Stimulated activated CD4-positive, alpha-beta T cell treated with anti-CD3 and anti-CD28 coated beads, Interleukin-1b, Interleukin-23, amount 100 ng/mL, for 48 hours (primary cell): ENCODE data around the gene LRRN2.
"Not testable (repeated sequence)": the region's sequence is repeated elsewhere in the genome, so short reads cannot be mapped to it uniquely, and the experiment has no call there.

Experiments used
- DNase-seq: peaks from one replicate; pipeline ENCODE4 v3.0.0-alpha.2; 2020

LRRN2 gene

GRCh38 chr1:204658295-204658694 is 27.2 kb downstream of the LRRN2 start:
- no peak for DNase-seq

- no peak for DNase-seq
These were observed 31.8 kb downstream of the LRRN2 start for GRCh38 chr1:204653590-204654340.

DNA sequence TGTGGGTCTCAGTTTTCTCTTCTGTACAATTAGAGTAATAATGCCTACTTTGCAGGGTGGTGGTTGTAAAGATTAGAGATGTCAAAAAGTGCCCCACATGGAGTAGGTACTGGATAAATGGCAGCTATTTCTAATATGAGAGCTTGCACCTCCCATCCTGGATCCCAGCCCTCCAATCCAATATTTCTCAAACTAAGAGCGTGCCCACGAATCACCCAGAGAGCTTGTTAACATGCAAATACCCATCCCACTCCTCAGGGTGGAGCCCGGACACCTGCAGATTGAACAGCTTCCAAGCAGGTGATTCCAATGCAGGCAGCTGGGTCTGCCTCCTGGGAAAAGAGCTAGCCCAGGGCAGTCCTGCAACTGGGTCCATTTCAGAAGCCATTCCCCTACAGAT is 33.0 kb downstream of the LRRN2 start:
- no peak for DNase-seq

GRCh38 chr1:204651843-204652421 is 33.6 kb downstream of the LRRN2 start:
- no peak for DNase-seq

- no peak for DNase-seq
These were observed 34.5 kb downstream of the LRRN2 start for GRCh38 chr1:204650911-204651570.

DNA sequence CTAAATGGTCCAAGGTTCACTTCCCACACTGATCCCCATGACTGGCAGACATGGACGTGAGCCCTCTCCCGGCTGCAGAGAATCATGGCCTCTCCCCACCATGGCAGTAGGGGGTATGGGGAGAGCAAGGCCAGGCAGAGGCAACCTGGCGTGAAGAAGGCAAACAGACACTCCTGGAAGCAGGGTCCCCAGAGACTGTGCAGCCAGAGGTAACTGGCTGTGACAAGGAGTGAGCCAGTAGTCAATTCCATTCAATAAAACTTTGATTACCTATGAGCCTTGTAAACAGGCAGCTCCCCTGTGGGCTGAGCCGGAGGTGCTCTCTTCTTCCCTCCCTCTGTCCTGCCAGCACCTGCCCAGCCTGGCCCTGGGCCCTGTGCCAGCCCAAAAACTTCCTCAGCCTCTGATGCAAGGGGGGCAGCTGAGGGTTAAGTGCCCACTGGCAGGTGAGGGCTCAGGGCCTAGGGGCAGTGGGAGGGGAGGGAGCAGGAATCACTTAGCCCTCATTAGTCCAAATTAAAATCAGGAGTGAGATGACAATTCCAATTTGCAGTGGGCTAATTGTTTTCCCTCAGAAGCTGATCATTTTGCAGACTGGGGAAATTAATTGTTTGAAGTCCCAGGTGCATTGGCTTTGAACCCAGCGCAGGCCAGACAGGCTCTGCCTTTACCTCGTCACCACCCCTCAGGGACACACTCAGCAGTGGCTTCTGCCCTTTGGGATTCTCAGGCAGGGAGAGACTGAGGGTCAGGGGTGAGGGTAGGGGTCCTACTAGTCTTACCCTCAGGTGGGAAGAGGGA is 35.6 kb downstream of the LRRN2 start:
- no peak for DNase-seq

DNA sequence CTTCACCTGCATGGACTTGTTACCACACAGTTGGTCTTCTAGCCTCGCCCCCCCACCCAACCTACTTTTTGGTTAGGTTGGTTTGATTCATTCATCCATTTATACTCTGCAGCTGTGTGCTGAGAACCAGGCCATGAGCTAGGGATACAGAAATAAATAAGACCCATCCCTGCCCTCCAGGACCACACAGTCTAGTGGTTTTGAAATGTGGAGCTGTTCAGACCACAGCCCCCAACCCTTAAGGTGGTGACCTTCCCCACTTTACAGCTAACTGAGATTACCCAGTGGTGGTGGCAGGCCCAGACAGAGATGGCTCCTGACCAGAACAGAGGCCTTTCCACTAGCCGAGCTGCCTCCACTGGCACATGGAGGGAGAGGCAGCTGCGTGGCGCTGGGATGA is 37.0 kb downstream of the LRRN2 start:
- DNase-seq = no peak

DNA sequence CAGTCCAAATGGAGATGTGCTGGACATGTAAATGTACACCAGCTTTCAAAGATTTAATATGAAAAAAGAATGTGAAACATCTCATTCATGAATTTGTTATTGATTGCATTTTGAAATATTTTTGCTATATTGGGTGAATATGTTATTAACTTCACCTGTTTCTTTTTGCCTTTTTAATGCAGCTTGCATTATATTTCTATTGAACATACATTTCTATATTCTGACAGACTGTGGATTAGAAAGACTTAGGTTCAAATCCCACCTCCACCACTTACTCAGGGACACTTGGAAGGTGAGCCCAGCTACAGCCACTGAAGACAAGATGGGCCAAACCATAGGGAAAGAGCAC is 37.8 kb downstream of the LRRN2 start:
- DNase-seq = no peak

- peak; percentile 3 for DNase-seq
These were observed 38.3 kb downstream of the LRRN2 start for GRCh38 chr1:204647114-204647804.

GRCh38 chr1:204645666-204646065 is 39.9 kb downstream of the LRRN2 start:
- no peak for DNase-seq

DNA sequence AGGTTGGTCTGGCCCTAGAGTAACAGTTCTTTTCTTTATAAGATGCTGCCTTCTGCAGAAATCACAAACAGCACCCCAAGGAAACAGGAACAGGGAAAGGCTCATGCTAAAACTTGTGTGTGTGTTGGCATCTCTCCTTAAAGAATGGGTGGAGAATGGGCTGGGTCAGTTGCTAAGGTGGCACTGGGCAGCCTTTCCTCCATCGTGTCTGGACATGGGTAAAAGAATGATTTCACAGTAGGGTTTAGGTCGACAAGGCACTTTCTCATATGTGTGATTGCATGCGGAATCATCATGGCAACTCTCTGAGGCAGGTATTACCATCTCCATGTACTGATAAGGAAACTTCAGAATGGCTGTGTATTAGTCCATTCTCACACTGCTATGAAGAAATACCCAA is 40.3 kb downstream of the LRRN2 start:
- DNase-seq = no peak

- DNase-seq = no peak
These were observed 42.0 kb downstream of the LRRN2 start for GRCh38 chr1:204643503-204643902.

DNA sequence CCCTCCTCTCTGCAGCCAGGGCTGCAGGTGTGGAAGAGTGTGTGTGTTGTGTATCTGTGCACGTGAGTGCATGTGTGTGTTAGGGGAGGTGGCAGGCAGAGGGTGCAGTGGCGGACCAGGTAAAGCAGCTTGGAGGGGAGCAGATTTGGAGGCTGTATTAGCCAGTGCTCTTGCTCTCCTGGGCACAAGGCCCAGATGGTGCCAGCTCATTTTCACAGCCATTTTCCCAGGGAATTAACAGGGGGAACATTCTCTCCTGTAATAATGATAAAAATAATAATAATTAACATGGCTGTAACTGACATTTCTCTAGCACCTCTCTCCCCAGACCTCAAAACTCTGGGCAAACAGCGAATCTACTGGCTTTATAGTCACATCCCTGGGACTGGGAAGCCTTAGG is 43.6 kb downstream of the LRRN2 start:
- DNase-seq = no peak

DNA sequence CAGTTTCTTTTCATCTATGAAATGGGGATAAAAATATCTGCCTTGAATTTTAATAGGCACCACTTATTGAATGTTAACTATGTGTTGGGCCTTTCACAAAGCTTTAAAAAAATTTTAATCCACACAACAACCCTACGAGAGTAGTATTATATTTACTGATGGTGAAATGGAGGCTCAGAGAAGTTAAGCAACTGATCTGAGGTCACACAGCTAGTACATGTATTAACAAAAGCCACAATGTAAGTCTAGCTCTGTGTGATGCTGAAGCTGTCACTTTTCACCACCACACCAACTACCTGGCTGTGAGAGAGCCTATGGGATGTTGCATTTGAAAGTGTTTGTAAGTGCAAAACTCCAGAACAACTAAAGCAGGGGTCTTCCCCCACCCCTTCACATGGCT is 44.1 kb downstream of the LRRN2 start:
- no peak for DNase-seq

- DNase-seq = no peak
These were observed 45.0 kb downstream of the LRRN2 start for GRCh38 chr1:204640578-204640977.

DNA sequence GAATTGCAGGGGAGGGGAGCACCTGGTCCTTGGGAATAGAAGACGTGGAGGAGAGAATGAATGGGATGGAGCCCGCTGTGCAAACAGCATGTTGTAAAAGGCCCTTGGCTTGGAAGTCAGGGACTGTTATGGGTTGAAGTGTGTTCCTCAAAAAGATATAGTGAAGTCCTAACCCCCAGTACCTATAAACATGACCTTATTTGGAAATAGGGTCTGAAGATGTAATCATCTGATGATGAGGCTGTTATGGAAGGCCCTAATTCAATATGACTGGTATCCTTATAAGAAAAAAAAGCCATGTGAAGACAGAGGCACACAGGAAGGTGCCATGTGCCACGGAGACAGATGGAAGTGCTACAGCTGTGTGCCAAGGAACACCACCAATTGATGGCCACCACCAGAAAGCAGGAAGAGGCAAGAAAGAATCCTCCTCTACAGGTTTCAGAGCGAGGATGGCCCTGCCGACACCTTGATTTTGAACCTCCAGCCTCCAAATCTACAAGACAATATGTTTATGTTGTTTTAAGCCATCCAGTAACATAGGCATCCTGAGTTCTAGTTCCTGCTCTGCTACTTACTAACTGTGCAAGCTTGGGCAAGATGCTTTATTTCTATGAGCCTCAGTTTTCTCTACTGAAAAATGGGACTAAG is 51.2 kb downstream of the LRRN2 start:
- no peak for DNase-seq

DNA sequence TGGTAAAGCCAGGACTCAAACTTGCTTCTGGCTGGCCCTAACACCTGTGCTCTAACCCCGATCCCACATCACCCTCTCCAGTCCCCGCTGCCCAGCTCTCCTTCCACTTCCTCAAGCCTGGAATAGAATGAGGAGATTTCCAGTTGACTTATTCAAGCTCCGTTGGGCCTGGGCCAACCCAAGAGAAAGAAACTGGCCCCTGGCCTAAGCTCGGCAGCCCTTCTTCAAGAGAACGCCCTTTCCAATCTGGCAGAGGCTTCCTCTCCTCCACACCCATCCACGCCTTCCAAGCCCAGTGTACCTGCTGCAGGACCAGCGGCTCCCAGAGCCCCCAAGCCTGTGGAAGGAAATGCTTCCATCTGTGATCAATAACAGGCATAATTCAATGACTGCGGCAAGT is 51.9 kb downstream of the LRRN2 start:
- no peak for DNase-seq

DNA sequence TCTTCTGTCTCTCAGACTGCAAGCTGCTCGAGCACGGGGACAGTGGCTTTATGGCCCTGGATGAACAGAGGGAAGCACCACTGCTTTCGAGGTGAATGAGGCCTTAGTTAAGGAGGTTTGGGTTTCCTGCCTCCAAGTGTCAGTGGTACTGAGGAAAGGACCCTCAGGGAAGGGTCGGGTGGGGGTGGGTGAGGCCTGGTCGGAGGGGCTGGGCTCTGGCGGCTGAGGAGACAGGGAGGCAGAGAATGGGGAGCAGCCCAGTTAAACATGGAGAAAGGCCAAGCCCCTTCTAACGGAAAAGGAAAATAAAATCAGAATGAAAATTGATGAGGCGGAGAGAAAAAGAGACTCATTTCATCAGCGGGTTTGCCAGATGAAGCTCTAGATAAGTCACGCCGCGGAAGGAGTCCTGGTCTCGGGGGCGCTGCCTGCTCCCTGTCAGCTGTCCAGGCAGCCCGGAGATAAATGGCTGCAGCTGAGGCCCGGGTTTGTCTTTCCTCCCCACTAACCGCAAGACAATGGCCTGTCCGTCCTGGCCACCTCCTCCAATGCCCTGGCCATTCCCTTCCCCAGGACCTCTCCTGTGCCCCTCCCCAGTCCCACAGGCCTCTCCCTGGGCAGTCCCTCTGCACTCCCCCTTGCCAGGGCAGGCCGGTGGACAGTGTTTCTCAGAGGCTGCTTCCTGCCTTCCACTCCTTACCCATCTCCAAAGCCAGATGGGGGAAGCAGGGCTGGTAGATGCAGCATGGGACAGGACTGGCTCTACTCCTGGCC is 55.2 kb downstream of the LRRN2 start:
- DNase-seq = no peak

GRCh38 chr1:204629459-204629858 is 56.1 kb downstream of the LRRN2 start:
- DNase-seq = not testable (repeated sequence)

DNA sequence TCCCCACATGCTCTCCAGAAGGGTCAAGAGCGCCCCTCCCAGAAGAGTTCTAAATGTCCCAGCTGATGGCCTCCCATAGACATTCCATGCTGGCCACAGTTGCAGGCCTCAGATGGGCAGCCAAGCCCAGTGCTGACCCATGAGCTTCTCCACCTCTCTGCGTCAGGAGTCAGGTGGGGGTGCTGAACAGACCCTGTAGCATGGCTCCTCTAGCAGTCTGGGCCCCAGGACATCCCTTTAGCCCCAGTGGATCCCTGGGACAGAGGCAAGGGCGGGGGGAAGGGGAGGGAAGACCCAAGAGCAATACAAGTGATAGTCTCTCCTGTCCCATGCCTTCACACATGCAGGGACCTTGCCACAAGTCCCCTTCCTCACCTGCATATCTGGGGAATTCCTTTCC is 56.7 kb downstream of the LRRN2 start:
- no peak for DNase-seq

- DNase-seq = no peak
These were observed 58.1 kb downstream of the LRRN2 start for GRCh38 chr1:204627436-204627835.

DNA sequence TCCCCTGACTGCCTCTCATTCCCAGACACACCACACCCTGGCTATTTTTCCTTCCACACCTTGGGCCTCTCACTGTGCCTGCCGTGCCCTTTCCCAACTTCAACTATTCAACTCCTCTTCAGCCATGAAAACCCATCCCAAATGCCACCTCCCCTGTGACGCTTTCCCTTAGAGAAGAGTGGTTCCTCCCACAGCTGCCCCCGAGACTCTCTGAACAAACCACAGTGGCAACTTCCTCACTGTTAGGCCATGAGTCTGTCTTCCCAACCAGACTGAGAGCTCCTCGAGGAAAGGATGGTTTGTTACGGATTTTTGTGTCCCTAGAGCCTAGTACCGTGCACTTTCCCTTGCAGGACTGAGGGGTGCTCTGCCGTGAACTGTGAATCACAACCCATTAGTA is 59.2 kb downstream of the LRRN2 start:
- DNase-seq = no peak
